ENCODE measurements around the gene ERP29. TPM values are rescaled to one million over a fixed set of nuclear protein-coding genes. Genes with fewer than 3 reads are reported as not detected.

Gene ERP29
- total RNA-seq (10 to 100 TPM; 35.6 to 52.1 TPM), polyA plus RNA-seq (100 to 1,000 TPM in 1 of 2 donors, 10 to 100 TPM in 1; 62.2 to 140 TPM)

DNA sequence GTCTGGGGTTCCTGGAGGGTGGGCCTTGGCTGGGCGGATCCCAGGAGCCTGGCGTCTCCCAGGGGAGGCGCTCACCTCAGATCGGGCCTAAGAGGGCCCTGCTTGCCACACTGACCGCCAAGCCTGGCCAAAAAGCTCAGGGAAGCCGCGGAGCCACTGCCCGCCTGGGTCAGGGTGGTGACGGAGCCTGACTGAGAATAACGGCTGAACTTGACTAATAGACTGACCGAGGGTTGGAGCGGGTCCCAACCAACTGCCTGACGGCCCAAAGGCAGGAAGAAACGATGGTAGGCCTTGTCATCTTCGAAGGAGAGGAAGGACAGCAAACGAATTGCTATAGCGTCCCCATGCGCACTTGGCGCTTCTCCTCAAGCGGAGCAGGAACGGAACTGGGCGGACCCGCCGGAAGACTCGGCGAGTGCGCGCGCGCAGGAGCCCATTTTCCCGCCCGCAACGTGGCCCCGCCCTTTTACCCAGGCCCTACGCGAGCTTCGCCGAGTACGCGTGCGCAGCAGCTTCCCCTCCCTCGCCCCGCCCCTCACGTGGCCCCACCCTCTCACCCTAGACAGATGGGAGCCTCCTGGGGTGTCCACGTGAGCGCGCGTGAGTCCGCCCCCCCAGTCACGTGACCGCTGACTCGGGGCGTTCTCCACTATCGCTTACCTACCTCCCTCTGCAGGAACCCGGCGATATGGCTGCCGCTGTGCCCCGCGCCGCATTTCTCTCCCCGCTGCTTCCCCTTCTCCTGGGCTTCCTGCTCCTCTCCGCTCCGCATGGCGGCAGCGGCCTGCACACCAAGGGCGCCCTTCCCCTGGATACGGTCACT is at the start of gene ERP29, which contains the start of gene TMEM116:
TSS of gene ERP29 (plus strand) at position 652 of the 826 bp plus-strand sequence. CDS start at position 692, 40 bp downstream.
TSS of gene TMEM116 (minus strand) at position 391 of the 826 bp plus-strand sequence. CDS start 7,895 bp downstream, outside the sequence.
- Histone ChIP-seq H3K4me1 (ENCODE audit: control insufficient read depth in 4 of 4, insufficient read depth in 4 of 4, low read length in 3 of 4) (peaks cover 9 to 32% (median 20%) of the 10 kb centered on the region in 4 donors), H3K9ac (ENCODE audit: low read depth in 1 of 2, low read length in 2 of 2) (peak within 1 kb of the TSS; percentile 32 to 96), H3K4me3 (ENCODE audit: low read depth in 1 of 3, low read length in 3 of 3) (peak within 1 kb of the TSS; percentile 67 to 96 (median 94)), H3K9me3 (ENCODE audit: control insufficient read depth in 4 of 4, low read length in 3 of 4) (no peaks in the 10 kb centered on the region), H3K27me3 (ENCODE audit: control insufficient read depth in 4 of 4, insufficient read depth in 4 of 4, low read length in 3 of 4) (no peaks in the 10 kb centered on the region), H3K27ac (ENCODE audit: low read depth in 1 of 2, low read length in 2 of 2) (peak within 1 kb of the TSS; percentile 82 to 97), H3K36me3 (ENCODE audit: control insufficient read depth in 4 of 4, insufficient read depth in 3 of 4, low read depth in 1 of 4, low read length in 3 of 4) (peaks cover 0 to 9% (median 2%) of the 10 kb centered on the region in 4 donors)
- peak; percentile 100 for DNase-seq (ENCODE audit: low spot score)
- TF ChIP-seq HNF4A (conservative IDR thresholded peaks at IDR 0.05): peak in 1 of 2 donors; percentile 30
- peak; percentile 34 for TF ChIP-seq RXRA (IDR thresholded peaks at IDR 0.05)
- no peak for TF ChIP-seq JUND (IDR thresholded peaks at IDR 0.05)
- peak; percentile 43 to 61 for TF ChIP-seq RAD21 (IDR thresholded peaks at IDR 0.05)
- TF ChIP-seq, protein P1, sequence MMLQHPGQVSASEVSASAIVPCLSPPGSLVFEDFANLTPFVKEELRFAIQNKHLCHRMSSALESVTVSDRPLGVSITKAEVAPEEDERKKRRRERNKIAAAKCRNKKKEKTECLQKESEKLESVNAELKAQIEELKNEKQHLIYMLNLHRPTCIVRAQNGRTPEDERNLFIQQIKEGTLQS (IDR thresholded peaks at IDR 0.05): no peak
- TF ChIP-seq, protein P2, sequence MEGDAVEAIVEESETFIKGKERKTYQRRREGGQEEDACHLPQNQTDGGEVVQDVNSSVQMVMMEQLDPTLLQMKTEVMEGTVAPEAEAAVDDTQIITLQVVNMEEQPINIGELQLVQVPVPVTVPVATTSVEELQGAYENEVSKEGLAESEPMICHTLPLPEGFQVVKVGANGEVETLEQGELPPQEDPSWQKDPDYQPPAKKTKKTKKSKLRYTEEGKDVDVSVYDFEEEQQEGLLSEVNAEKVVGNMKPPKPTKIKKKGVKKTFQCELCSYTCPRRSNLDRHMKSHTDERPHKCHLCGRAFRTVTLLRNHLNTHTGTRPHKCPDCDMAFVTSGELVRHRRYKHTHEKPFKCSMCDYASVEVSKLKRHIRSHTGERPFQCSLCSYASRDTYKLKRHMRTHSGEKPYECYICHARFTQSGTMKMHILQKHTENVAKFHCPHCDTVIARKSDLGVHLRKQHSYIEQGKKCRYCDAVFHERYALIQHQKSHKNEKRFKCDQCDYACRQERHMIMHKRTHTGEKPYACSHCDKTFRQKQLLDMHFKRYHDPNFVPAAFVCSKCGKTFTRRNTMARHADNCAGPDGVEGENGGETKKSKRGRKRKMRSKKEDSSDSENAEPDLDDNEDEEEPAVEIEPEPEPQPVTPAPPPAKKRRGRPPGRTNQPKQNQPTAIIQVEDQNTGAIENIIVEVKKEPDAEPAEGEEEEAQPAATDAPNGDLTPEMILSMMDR (IDR thresholded peaks at IDR 0.05; ENCODE audit: low read depth, low read length, missing input control): peak; percentile 57
- TF ChIP-seq, protein P3, sequence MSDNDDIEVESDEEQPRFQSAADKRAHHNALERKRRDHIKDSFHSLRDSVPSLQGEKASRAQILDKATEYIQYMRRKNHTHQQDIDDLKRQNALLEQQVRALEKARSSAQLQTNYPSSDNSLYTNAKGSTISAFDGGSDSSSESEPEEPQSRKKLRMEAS (IDR thresholded peaks at IDR 0.05): peak; percentile 64
- TF ChIP-seq, protein P4, sequence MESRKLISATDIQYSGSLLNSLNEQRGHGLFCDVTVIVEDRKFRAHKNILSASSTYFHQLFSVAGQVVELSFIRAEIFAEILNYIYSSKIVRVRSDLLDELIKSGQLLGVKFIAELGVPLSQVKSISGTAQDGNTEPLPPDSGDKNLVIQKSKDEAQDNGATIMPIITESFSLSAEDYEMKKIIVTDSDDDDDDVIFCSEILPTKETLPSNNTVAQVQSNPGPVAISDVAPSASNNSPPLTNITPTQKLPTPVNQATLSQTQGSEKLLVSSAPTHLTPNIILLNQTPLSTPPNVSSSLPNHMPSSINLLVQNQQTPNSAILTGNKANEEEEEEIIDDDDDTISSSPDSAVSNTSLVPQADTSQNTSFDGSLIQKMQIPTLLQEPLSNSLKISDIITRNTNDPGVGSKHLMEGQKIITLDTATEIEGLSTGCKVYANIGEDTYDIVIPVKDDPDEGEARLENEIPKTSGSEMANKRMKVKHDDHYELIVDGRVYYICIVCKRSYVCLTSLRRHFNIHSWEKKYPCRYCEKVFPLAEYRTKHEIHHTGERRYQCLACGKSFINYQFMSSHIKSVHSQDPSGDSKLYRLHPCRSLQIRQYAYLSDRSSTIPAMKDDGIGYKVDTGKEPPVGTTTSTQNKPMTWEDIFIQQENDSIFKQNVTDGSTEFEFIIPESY (IDR thresholded peaks at IDR 0.05): no peak
- no peak for TF ChIP-seq FOXA2 (IDR thresholded peaks at IDR 0.05)
- peak; percentile 89 for TF ChIP-seq YY1 (IDR thresholded peaks at IDR 0.05)
- TF ChIP-seq TAF1 (conservative IDR thresholded peaks at IDR 0.05): peak; percentile 37
- peak; percentile 67 for TF ChIP-seq SP1 (IDR thresholded peaks at IDR 0.05)
- TF ChIP-seq GABPA (IDR thresholded peaks at IDR 0.05 in 1 of 2, conservative IDR thresholded peaks at IDR 0.05 in 1 of 2): peak; percentile 43 to 88
- peak; percentile 63 to 85 for TF ChIP-seq EGR1 (IDR thresholded peaks at IDR 0.05; ENCODE audit: low read depth in 2 of 2)
- under 1% methylated on average over 67 of the region's 67 CpGs for WGBS

DNA sequence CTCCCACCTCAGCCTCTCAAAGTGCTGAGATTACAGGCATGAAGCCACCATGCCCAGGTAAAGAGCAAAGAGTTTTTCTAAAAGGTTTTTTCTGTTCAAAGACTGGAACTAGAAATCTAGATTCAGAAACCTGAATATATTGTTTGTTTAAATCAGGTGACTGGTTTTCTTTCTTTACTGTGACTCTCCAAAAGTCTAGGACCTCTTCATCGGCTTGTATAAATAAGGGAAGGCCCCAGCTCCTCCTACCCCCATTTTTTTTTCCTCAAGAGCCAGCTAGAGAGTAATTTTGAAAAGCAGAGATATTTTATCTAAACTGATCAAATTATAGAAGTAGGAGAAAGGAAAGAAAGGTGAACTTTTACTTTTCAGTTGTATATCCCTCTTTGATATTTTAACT is 48.3 kb upstream of the ERP29 start:
- DNase-seq (ENCODE audit: low spot score): no peak
- no peaks in the 10 kb centered on the region for H3K27me3 ChIP-seq (ENCODE audit: control insufficient read depth in 4 of 4, insufficient read depth in 4 of 4, low read length in 3 of 4)
- no peak overlapping the region for H3K27ac ChIP-seq (ENCODE audit: low read depth in 1 of 2, low read length in 2 of 2)
- WGBS: 87% methylated on average over 1 of the region's 1 CpG
- H3K4me3 ChIP-seq (ENCODE audit: low read depth in 1 of 3, low read length in 3 of 3): no peak overlapping the region
- H3K9me3 ChIP-seq (ENCODE audit: control insufficient read depth in 4 of 4, low read length in 3 of 4): no peaks in the 10 kb centered on the region
- H3K4me1 ChIP-seq (ENCODE audit: control insufficient read depth in 4 of 4, insufficient read depth in 4 of 4, low read length in 3 of 4): no peaks in the 10 kb centered on the region
- no peaks in the 10 kb centered on the region for H3K36me3 ChIP-seq (ENCODE audit: control insufficient read depth in 4 of 4, insufficient read depth in 3 of 4, low read depth in 1 of 4, low read length in 3 of 4)
- H3K9ac ChIP-seq (ENCODE audit: low read depth in 1 of 2, low read length in 2 of 2): no peak overlapping the region
- TF ChIP-seq SP1 (IDR thresholded peaks at IDR 0.05) (no peak), HNF4G (IDR thresholded peaks at IDR 0.05) (no peak), JUND (IDR thresholded peaks at IDR 0.05) (no peak), TAF1 (conservative IDR thresholded peaks at IDR 0.05) (no peak), RXRA (IDR thresholded peaks at IDR 0.05) (no peak)
- TF ChIP-seq, protein P5, sequence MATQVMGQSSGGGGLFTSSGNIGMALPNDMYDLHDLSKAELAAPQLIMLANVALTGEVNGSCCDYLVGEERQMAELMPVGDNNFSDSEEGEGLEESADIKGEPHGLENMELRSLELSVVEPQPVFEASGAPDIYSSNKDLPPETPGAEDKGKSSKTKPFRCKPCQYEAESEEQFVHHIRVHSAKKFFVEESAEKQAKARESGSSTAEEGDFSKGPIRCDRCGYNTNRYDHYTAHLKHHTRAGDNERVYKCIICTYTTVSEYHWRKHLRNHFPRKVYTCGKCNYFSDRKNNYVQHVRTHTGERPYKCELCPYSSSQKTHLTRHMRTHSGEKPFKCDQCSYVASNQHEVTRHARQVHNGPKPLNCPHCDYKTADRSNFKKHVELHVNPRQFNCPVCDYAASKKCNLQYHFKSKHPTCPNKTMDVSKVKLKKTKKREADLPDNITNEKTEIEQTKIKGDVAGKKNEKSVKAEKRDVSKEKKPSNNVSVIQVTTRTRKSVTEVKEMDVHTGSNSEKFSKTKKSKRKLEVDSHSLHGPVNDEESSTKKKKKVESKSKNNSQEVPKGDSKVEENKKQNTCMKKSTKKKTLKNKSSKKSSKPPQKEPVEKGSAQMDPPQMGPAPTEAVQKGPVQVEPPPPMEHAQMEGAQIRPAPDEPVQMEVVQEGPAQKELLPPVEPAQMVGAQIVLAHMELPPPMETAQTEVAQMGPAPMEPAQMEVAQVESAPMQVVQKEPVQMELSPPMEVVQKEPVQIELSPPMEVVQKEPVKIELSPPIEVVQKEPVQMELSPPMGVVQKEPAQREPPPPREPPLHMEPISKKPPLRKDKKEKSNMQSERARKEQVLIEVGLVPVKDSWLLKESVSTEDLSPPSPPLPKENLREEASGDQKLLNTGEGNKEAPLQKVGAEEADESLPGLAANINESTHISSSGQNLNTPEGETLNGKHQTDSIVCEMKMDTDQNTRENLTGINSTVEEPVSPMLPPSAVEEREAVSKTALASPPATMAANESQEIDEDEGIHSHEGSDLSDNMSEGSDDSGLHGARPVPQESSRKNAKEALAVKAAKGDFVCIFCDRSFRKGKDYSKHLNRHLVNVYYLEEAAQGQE (IDR thresholded peaks at IDR 0.05): no peak
- TF ChIP-seq, protein P2 (IDR thresholded peaks at IDR 0.05; ENCODE audit: low read depth, low read length, missing input control): no peak
- TF ChIP-seq, protein P1 (IDR thresholded peaks at IDR 0.05): no peak
- TF ChIP-seq, protein P4 (IDR thresholded peaks at IDR 0.05): no peak
